OCI-LY3 (cell line): ENCODE data around the gene ST6GALNAC6.

Experiments
- EZH2phosphoT487 ChIP-seq: fragments of 200-600 bp; shearing (Covaris generic); IDR thresholded peaks from 2 replicates; pipeline ENCODE4 v1.6.1; 2018; ENCODE audit warnings: antibody characterized with exemption, mixed run types, low read depth
- TF ChIP-seq, protein P1 (sequence below): fragments of 200-600, 300-600 bp; sonication (generic); IDR thresholded peaks from 2 replicates; pipeline ENCODE4 v1.5.1; 2014; ENCODE audit warnings: antibody characterized with exemption, low read length, low read depth

DNA sequence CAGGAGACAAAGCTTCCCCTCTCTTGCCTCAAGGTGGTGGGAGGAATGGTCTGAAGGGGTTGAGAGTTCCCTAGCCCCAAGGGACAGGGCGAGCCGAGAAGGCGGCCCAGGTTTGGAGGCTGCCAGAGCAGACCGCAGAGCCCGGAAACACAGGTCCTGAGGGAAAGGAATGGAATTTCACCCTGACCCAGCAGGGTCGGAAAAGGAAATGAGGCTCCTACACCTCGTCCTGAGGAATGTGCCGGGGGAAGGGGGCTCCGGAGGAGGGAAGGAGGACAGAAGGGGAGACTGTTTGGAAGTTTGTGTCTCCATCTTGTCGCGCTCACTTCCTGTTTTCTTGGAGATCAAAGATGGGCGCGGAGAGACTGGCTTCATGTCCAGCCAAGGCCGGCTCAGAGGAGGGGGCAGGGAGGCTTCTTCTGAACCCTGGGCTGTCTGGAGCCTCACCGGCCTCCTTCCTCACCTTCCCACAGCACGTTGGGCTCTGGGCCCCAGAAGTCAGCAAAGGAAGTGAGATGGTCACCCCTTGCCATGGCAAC is 54.5 kb downstream of the ST6GALNAC6 start:
- TF ChIP-seq, protein P1, sequence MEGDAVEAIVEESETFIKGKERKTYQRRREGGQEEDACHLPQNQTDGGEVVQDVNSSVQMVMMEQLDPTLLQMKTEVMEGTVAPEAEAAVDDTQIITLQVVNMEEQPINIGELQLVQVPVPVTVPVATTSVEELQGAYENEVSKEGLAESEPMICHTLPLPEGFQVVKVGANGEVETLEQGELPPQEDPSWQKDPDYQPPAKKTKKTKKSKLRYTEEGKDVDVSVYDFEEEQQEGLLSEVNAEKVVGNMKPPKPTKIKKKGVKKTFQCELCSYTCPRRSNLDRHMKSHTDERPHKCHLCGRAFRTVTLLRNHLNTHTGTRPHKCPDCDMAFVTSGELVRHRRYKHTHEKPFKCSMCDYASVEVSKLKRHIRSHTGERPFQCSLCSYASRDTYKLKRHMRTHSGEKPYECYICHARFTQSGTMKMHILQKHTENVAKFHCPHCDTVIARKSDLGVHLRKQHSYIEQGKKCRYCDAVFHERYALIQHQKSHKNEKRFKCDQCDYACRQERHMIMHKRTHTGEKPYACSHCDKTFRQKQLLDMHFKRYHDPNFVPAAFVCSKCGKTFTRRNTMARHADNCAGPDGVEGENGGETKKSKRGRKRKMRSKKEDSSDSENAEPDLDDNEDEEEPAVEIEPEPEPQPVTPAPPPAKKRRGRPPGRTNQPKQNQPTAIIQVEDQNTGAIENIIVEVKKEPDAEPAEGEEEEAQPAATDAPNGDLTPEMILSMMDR = no peak
- no peak for TF ChIP-seq EZH2phosphoT487
